WTC11 (cell line): Measurements from ENCODE around the gene PAX8. TPM values are rescaled to one million over a fixed set of nuclear protein-coding genes. Genes with fewer than 3 reads are reported as not detected.
A peak's percentile ranks its signal among the peaks of the same experiment; 100 is the strongest.

Source experiments
- ATAC-seq: fragments of 200-7000 bp; cut with Tn5 transposase; 2 replicates; pipeline ENCODE4 v1.10.0; 2021; ENCODE audit warnings: mild to moderate bottlenecking, moderate library complexity
- CTCF ChIA-PET: fragments of 300-600 bp; sonication (Branson Sonifier 250); formaldehyde crosslinking; loops from one replicate; lab custom pipeline; 2021; ENCODE audit warnings: antibody characterized with exemption; lab: Charles Lee
- POLR2A ChIA-PET: fragments of 350-600 bp; sonication (Branson Sonifier 250); formaldehyde crosslinking; loops from one replicate; lab custom pipeline; 2021; ENCODE audit warnings: antibody characterized with exemption; lab: Charles Lee
- DNase-seq: peaks from one replicate; pipeline ENCODE4 v3.0.0; 2021; ENCODE audit warnings: low spot score
- H3K27ac Mint-ChIP-seq: 2 replicates; pipeline ENCODE4 v1.8.0; 2021; ENCODE audit warnings: mixed read lengths
- H3K27me3 Mint-ChIP-seq: 2 replicates; pipeline ENCODE4 v1.8.0; 2021; ENCODE audit warnings: low read depth, mild to moderate bottlenecking, moderate library complexity, mixed read lengths
- H3K36me3 Mint-ChIP-seq: 2 replicates; pipeline ENCODE4 v1.8.0; 2021; ENCODE audit warnings: mixed read lengths
- H3K4me1 Mint-ChIP-seq: 2 replicates; pipeline ENCODE4 v1.8.0; 2022; ENCODE audit warnings: mixed read lengths
- H3K4me3 Mint-ChIP-seq: 2 replicates; pipeline ENCODE4 v1.8.0; 2021; ENCODE audit warnings: mild to moderate bottlenecking, moderate library complexity, mixed read lengths
- H3K9me3 Mint-ChIP-seq: 2 replicates; pipeline ENCODE4 v1.8.0; 2021; ENCODE audit warnings: mixed read lengths
- ERG ChIP-seq: fragments of 250-450 bp; sonication (Bioruptor Pico); IDR thresholded peaks from 2 replicates; pipeline ENCODE4 v1.8.0; 2021; ENCODE audit warnings: mild to moderate bottlenecking
- ESRRA ChIP-seq: sonication (generic); formaldehyde crosslinking; IDR thresholded peaks from 2 replicates; pipeline ENCODE4 v1.8.1; 2022; ENCODE audit warnings: mild to moderate bottlenecking, missing genetic modification reagents, borderline replicate concordance
- FOXP1 ChIP-seq: sonication (generic); formaldehyde crosslinking; IDR thresholded peaks from 2 replicates; pipeline ENCODE4 v1.8.0; 2022; ENCODE audit warnings: missing genetic modification reagents, mild to moderate bottlenecking, moderate library complexity, borderline replicate concordance
- GABPB1 ChIP-seq: sonication (generic); formaldehyde crosslinking; IDR thresholded peaks from 2 replicates; pipeline ENCODE4 v1.8.1; 2023; ENCODE audit warnings: mild to moderate bottlenecking, missing genetic modification reagents
- GTF2I ChIP-seq: fragments of 250-450 bp; sonication (Bioruptor Pico); conservative IDR thresholded peaks from 2 replicates; pipeline ENCODE4 v1.4.0; 2021; ENCODE audit warnings: mild to moderate bottlenecking
- IRF2 ChIP-seq: sonication (generic); formaldehyde crosslinking; IDR thresholded peaks from 2 replicates; pipeline ENCODE4 v1.8.0; 2022; ENCODE audit warnings: low read depth, missing genetic modification reagents, borderline replicate concordance
- TEAD1 ChIP-seq: sonication (generic); formaldehyde crosslinking; IDR thresholded peaks from 2 replicates; pipeline ENCODE4 v1.8.0; 2022; ENCODE audit warnings: mild to moderate bottlenecking, missing genetic modification reagents
- TP53 ChIP-seq: sonication (generic); formaldehyde crosslinking; IDR thresholded peaks from 2 replicates; pipeline ENCODE4 v1.8.1; 2023; ENCODE audit warnings: mild to moderate bottlenecking, missing genetic modification reagents
- ZNF121 ChIP-seq: sonication (generic); formaldehyde crosslinking; IDR thresholded peaks from 2 replicates; pipeline ENCODE4 v1.8.0; 2023; ENCODE audit warnings: missing genetic modification reagents
- total RNA-seq: library from RNA; stranded (reverse); gene quantifications from 3 replicates; pipeline ENCODE4 v1.2.3, GENCODE V29; 2021
- TF ChIP-seq, protein P1 (sequence below): sonication (generic); formaldehyde crosslinking; conservative IDR thresholded peaks from 2 replicates; pipeline ENCODE4 v1.8.1; 2022; ENCODE audit warnings: mild to moderate bottlenecking, missing genetic modification reagents
- TF ChIP-seq, protein P2 (sequence below): sonication (generic); formaldehyde crosslinking; IDR thresholded peaks from 2 replicates; pipeline ENCODE4 v1.8.1; 2022; ENCODE audit warnings: low read depth, mild to moderate bottlenecking, moderate library complexity, missing genetic modification reagents, borderline replicate concordance
- TF ChIP-seq, protein P3 (sequence below): sonication (generic); formaldehyde crosslinking; IDR thresholded peaks from 2 replicates; pipeline ENCODE4 v1.8.0; 2022; ENCODE audit warnings: missing genetic modification reagents
- TF ChIP-seq, protein P4 (sequence below): sonication (generic); formaldehyde crosslinking; IDR thresholded peaks from 2 replicates; pipeline ENCODE4 v1.8.0; 2023; ENCODE audit warnings: missing genetic modification reagents, mild to moderate bottlenecking, borderline replicate concordance
- TF ChIP-seq, protein P5 (sequence below): sonication (generic); formaldehyde crosslinking; IDR thresholded peaks from 2 replicates; pipeline ENCODE4 v1.8.1; 2023; ENCODE audit warnings: mild to moderate bottlenecking, missing genetic modification reagents

Gene PAX8
- total RNA-seq, 1 experiment from 2014 or later, result 0.35 TPM

GRCh38 chr2:113242327-113242726, 36.4 kb downstream of the PAX8 start (continued):
- TF ChIP-seq ERG (CRISPR knock-in tag) (no peak), ESRRA (no peak), TEAD1 (CRISPR knock-in tag) (no peak), GTF2I (no peak), TP53 (no peak), IRF2 (CRISPR knock-in tag) (no peak)
- TF ChIP-seq, protein P1, sequence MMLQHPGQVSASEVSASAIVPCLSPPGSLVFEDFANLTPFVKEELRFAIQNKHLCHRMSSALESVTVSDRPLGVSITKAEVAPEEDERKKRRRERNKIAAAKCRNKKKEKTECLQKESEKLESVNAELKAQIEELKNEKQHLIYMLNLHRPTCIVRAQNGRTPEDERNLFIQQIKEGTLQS, result no peak
- TF ChIP-seq, protein P2, sequence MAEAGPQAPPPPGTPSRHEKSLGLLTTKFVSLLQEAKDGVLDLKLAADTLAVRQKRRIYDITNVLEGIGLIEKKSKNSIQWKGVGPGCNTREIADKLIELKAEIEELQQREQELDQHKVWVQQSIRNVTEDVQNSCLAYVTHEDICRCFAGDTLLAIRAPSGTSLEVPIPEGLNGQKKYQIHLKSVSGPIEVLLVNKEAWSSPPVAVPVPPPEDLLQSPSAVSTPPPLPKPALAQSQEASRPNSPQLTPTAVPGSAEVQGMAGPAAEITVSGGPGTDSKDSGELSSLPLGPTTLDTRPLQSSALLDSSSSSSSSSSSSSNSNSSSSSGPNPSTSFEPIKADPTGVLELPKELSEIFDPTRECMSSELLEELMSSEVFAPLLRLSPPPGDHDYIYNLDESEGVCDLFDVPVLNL (CRISPR knock-in tag), result no peak

- Mint-ChIP-seq H3K9me3 (peaks cover 3% of the 10 kb centered on the region; the same call in 1 of the 2 replicates), H3K4me1 (peaks cover 8% of the 10 kb centered on the region), H3K27ac (no peak overlapping the region), H3K36me3 (no peaks in the 10 kb centered on the region), H3K27me3 (no peaks in the 10 kb centered on the region; the same call in 1 of the 2 replicates), H3K4me3 (no peak overlapping the region)
- TF ChIP-seq, protein P3, sequence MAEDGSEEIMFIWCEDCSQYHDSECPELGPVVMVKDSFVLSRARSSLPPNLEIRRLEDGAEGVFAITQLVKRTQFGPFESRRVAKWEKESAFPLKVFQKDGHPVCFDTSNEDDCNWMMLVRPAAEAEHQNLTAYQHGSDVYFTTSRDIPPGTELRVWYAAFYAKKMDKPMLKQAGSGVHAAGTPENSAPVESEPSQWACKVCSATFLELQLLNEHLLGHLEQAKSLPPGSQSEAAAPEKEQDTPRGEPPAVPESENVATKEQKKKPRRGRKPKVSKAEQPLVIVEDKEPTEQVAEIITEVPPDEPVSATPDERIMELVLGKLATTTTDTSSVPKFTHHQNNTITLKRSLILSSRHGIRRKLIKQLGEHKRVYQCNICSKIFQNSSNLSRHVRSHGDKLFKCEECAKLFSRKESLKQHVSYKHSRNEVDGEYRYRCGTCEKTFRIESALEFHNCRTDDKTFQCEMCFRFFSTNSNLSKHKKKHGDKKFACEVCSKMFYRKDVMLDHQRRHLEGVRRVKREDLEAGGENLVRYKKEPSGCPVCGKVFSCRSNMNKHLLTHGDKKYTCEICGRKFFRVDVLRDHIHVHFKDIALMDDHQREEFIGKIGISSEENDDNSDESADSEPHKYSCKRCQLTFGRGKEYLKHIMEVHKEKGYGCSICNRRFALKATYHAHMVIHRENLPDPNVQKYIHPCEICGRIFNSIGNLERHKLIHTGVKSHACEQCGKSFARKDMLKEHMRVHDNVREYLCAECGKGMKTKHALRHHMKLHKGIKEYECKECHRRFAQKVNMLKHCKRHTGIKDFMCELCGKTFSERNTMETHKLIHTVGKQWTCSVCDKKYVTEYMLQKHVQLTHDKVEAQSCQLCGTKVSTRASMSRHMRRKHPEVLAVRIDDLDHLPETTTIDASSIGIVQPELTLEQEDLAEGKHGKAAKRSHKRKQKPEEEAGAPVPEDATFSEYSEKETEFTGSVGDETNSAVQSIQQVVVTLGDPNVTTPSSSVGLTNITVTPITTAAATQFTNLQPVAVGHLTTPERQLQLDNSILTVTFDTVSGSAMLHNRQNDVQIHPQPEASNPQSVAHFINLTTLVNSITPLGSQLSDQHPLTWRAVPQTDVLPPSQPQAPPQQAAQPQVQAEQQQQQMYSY, result no peak
- TF ChIP-seq GABPB1 (CRISPR knock-in tag), result peak; percentile 76
- DNase-seq, result no peak
- no peak for ATAC-seq
- ChIA-PET CTCF (interaction anchor here (2.0 to 3.4 kb wide), 2 partner anchors 37 to 42 kb away, joined by 8 to 13 read pairs; no protein-coding TSS in a partner anchor), POLR2A (no interaction called here)
These were observed 37.5 kb downstream of the PAX8 start for GRCh38 chr2:113240915-113241911.

- ATAC-seq, result no peak
- no peak for DNase-seq
- no peaks in the 10 kb centered on the region for H3K36me3 Mint-ChIP-seq
- H3K27me3 Mint-ChIP-seq, result no peaks in the 10 kb centered on the region
- ChIA-PET POLR2A (no interaction called here), CTCF (interaction anchor here (1.7 to 3.4 kb wide), 3 partner anchors 11 to 41 kb away, joined by 4 to 13 read pairs (median 8); no protein-coding TSS in a partner anchor)
- H3K4me3 Mint-ChIP-seq, result no peak overlapping the region
- peaks cover 3% of the 10 kb centered on the region; the same call in 1 of the 2 replicates for H3K9me3 Mint-ChIP-seq
- no peak overlapping the region for H3K27ac Mint-ChIP-seq
- peaks cover 4% of the 10 kb centered on the region for H3K4me1 Mint-ChIP-seq
- no peak for TF ChIP-seq FOXP1 (CRISPR knock-in tag)
- TF ChIP-seq, protein P4, sequence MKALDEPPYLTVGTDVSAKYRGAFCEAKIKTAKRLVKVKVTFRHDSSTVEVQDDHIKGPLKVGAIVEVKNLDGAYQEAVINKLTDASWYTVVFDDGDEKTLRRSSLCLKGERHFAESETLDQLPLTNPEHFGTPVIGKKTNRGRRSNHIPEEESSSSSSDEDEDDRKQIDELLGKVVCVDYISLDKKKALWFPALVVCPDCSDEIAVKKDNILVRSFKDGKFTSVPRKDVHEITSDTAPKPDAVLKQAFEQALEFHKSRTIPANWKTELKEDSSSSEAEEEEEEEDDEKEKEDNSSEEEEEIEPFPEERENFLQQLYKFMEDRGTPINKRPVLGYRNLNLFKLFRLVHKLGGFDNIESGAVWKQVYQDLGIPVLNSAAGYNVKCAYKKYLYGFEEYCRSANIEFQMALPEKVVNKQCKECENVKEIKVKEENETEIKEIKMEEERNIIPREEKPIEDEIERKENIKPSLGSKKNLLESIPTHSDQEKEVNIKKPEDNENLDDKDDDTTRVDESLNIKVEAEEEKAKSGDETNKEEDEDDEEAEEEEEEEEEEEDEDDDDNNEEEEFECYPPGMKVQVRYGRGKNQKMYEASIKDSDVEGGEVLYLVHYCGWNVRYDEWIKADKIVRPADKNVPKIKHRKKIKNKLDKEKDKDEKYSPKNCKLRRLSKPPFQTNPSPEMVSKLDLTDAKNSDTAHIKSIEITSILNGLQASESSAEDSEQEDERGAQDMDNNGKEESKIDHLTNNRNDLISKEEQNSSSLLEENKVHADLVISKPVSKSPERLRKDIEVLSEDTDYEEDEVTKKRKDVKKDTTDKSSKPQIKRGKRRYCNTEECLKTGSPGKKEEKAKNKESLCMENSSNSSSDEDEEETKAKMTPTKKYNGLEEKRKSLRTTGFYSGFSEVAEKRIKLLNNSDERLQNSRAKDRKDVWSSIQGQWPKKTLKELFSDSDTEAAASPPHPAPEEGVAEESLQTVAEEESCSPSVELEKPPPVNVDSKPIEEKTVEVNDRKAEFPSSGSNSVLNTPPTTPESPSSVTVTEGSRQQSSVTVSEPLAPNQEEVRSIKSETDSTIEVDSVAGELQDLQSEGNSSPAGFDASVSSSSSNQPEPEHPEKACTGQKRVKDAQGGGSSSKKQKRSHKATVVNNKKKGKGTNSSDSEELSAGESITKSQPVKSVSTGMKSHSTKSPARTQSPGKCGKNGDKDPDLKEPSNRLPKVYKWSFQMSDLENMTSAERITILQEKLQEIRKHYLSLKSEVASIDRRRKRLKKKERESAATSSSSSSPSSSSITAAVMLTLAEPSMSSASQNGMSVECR, result no peak
- TF ChIP-seq IRF2 (CRISPR knock-in tag), result no peak
- TF ChIP-seq ZNF121, result no peak
- TF ChIP-seq, protein P5, sequence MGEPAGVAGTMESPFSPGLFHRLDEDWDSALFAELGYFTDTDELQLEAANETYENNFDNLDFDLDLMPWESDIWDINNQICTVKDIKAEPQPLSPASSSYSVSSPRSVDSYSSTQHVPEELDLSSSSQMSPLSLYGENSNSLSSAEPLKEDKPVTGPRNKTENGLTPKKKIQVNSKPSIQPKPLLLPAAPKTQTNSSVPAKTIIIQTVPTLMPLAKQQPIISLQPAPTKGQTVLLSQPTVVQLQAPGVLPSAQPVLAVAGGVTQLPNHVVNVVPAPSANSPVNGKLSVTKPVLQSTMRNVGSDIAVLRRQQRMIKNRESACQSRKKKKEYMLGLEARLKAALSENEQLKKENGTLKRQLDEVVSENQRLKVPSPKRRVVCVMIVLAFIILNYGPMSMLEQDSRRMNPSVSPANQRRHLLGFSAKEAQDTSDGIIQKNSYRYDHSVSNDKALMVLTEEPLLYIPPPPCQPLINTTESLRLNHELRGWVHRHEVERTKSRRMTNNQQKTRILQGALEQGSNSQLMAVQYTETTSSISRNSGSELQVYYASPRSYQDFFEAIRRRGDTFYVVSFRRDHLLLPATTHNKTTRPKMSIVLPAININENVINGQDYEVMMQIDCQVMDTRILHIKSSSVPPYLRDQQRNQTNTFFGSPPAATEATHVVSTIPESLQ (CRISPR knock-in tag), result no peak
These were observed 38.4 kb downstream of the PAX8 start for GRCh38 chr2:113240150-113240914.
